RWPE1 (cell line): ENCODE measurements around the gene ITGAL.
"Not testable (repeated sequence)": the region's sequence is repeated elsewhere in the genome, so short reads cannot be mapped to it uniquely, and the experiment has no call there.

Source experiments
- CTCF ChIA-PET: fragments of 350-600 bp; sonication (Branson Sonifier 250); formaldehyde crosslinking; extraction: SDS; loops from one replicate; lab custom pipeline; 2021; lab: Yijun Ruan, JAX
- POLR2A ChIA-PET: fragments of 400-600 bp; formaldehyde crosslinking; extraction: SDS; loops from one replicate; lab custom pipeline; 2020; ENCODE audit warnings: antibody characterized with exemption; ENCODE audit not compliant: low non-redundant PET; lab: Yijun Ruan, JAX
- DNase-seq: peaks from one replicate; pipeline ENCODE4 v3.0.0; 2012; ENCODE audit warnings: low spot score
- H3K27ac ChIP-seq: fragments of 450-650 bp; 2 replicates; pipeline ENCODE4 v1.5.1; 2017
- CTCF ChIP-seq: fragments of 450-650 bp; conservative IDR thresholded peaks from 2 replicates; pipeline ENCODE4 v1.5.1; 2017; ENCODE audit warnings: low read depth, mild to moderate bottlenecking

ITGAL gene

GRCh38 chr16:30445408-30446202, 26.9 kb upstream of the ITGAL start, which contains the start of gene SEPHS2:
TSS of gene SEPHS2 (minus strand) at chr16:30445874. CDS start at chr16:30445727, 147 bp downstream.
- peak within 1 kb of the TSS; percentile 87 for H3K27ac ChIP-seq
- CTCF ChIA-PET: interaction anchor here (0.7 to 0.9 kb wide), 2 partner anchors 183 to 355 kb away, joined by 3 read pairs; no protein-coding TSS in a partner anchor

GRCh38 chr16:30446203-30446595, 26.3 kb upstream of the ITGAL start:
- CTCF ChIA-PET: interaction anchor here (0.6 kb wide), 1 partner anchor 89 kb away, joined by 4 read pairs; no protein-coding TSS in a partner anchor
- POLR2A ChIA-PET: no interaction called here
- DNase-seq: no peak
- peak overlapping the region; percentile 87 for H3K27ac ChIP-seq
- no peak for TF ChIP-seq CTCF

More at GRCh38 chr16:30445408-30446202, 26.9 kb upstream of the ITGAL start, which contains the start of gene SEPHS2:
- peak; percentile 98 for DNase-seq
- TF ChIP-seq CTCF: peak; percentile 61
- POLR2A ChIA-PET: interaction anchor here (1.1 kb wide), 1 partner anchor 90 kb away, joined by 4 read pairs; no protein-coding TSS in a partner anchor

- DNase-seq: no peak
- CTCF ChIA-PET: no interaction called here
- TF ChIP-seq CTCF: no peak
- H3K27ac ChIP-seq: no peak overlapping the region
- POLR2A ChIA-PET: no interaction called here
Measured at GRCh38 chr16:30447512-30448226, 24.9 kb upstream of the ITGAL start.

GRCh38 chr16:30449116-30449435, 23.5 kb upstream of the ITGAL start:
- ChIA-PET POLR2A (no interaction called here), CTCF (interaction anchor here (0.6 to 1.6 kb wide), 8 partner anchors 9 to 109 kb away, joined by 3 to 11 read pairs (median 4); partner anchors contain the start of gene ZNF764)
- TF ChIP-seq CTCF: no peak

GRCh38 chr16:30452709-30453580, 19.6 kb upstream of the ITGAL start:
- H3K27ac ChIP-seq, CTCF ChIA-PET, DNase-seq, POLR2A ChIA-PET: not testable (repeated sequence)

More at GRCh38 chr16:30449116-30449435, 23.5 kb upstream of the ITGAL start:
- H3K27ac ChIP-seq: no peak overlapping the region
- no peak for DNase-seq

- no peak overlapping the region for H3K27ac ChIP-seq
- ChIA-PET POLR2A (interaction anchor here (0.7 kb wide), 1 partner anchor 12 kb away, joined by 3 read pairs; no protein-coding TSS in a partner anchor), CTCF (interaction anchor here (0.6 kb wide), 2 partner anchors 8 to 76 kb away, joined by 3 read pairs; no protein-coding TSS in a partner anchor)
- no peak for DNase-seq
- TF ChIP-seq CTCF: no peak
Measured at GRCh38 chr16:30456302-30456701, 16.2 kb upstream of the ITGAL start.
